KMS-11 (cell line): ENCODE measurements around the gene KLF16.

Experiments
- H2AFZ ChIP-seq: fragments of 200-600 bp; sonication (generic); 2 replicates; pipeline ENCODE4 v1.6.1; 2016; ENCODE audit warnings: antibody characterized with exemption, mixed run types, low read depth
- H3K27ac ChIP-seq: fragments of 200-600 bp; sonication (generic); 2 replicates; pipeline ENCODE4 v1.6.1; 2016; ENCODE audit warnings: mild to moderate bottlenecking, mixed run types
- H3K27me3 ChIP-seq: fragments of 200-600 bp; sonication (generic); 2 replicates; pipeline ENCODE4 v1.6.1; 2017; ENCODE audit warnings: mild to moderate bottlenecking, low read depth, mixed run types, moderate library complexity; ENCODE audit not compliant: insufficient read depth
- H3K36me3 ChIP-seq: fragments of 200-600 bp; sonication (generic); 2 replicates; pipeline ENCODE4 v1.6.1; 2017; ENCODE audit warnings: mild to moderate bottlenecking, mixed run types; ENCODE audit not compliant: insufficient read depth
- H3K4me1 ChIP-seq: fragments of 200-600 bp; sonication (generic); 2 replicates; pipeline ENCODE4 v1.6.1; 2016; ENCODE audit warnings: mild to moderate bottlenecking, low read depth, mixed run types; ENCODE audit not compliant: poor library complexity, severe bottlenecking
- H3K4me2 ChIP-seq: fragments of 200-600 bp; sonication (generic); 2 replicates; pipeline ENCODE4 v1.7.0; 2016; ENCODE audit warnings: mild to moderate bottlenecking, mixed run types
- H3K4me3 ChIP-seq: fragments of 200-600 bp; sonication (generic); IDR thresholded peaks from 2 replicates; pipeline ENCODE4 v1.6.1; 2017; ENCODE audit warnings: low read depth, low read length, mixed read lengths; ENCODE audit not compliant: insufficient read depth
- H3K79me2 ChIP-seq: fragments of 200-600 bp; sonication (generic); 2 replicates; pipeline ENCODE4 v1.6.1; 2016; ENCODE audit warnings: low read depth, mixed run types; ENCODE audit not compliant: insufficient read depth
- H3K9ac ChIP-seq: fragments of 200-600 bp; sonication (generic); 2 replicates; pipeline ENCODE4 v1.6.1; 2016; ENCODE audit warnings: mild to moderate bottlenecking, mixed run types
- H4K20me1 ChIP-seq: fragments of 200-600 bp; sonication (generic); 2 replicates; pipeline ENCODE4 v1.6.1; 2016; ENCODE audit warnings: mild to moderate bottlenecking, mixed run types; ENCODE audit not compliant: insufficient read depth
- TF ChIP-seq, protein P1 (sequence below): fragments of 200-600 bp; sonication (generic); conservative IDR thresholded peaks from 2 replicates; pipeline ENCODE4 v1.6.1; 2017; ENCODE audit warnings: low read depth, mild to moderate bottlenecking, antibody characterized with exemption, low read length, moderate library complexity, mixed read lengths

The KLF16 gene

DNA sequence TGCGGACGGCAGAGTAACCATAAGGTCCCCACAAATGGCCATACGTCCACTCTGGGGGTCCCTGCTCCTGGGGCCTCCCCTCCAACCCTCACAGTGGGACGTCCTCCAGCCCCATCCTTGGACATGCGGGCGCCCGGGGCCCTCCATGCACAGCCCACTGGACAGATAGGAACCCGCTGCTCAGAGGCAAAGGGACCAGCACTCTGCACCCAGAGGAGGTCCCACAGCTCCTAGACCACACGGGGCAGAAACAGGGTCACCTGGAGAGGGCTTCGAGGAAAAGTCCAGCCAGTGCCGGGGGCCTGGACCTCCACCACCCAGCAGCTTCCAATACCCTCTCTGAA lies 26.2 kb downstream of the KLF16 start:
- H3K27me3 ChIP-seq: no peaks in the 10 kb centered on the region
- TF ChIP-seq, protein P1, sequence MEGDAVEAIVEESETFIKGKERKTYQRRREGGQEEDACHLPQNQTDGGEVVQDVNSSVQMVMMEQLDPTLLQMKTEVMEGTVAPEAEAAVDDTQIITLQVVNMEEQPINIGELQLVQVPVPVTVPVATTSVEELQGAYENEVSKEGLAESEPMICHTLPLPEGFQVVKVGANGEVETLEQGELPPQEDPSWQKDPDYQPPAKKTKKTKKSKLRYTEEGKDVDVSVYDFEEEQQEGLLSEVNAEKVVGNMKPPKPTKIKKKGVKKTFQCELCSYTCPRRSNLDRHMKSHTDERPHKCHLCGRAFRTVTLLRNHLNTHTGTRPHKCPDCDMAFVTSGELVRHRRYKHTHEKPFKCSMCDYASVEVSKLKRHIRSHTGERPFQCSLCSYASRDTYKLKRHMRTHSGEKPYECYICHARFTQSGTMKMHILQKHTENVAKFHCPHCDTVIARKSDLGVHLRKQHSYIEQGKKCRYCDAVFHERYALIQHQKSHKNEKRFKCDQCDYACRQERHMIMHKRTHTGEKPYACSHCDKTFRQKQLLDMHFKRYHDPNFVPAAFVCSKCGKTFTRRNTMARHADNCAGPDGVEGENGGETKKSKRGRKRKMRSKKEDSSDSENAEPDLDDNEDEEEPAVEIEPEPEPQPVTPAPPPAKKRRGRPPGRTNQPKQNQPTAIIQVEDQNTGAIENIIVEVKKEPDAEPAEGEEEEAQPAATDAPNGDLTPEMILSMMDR: no peak
- peaks cover 44% of the 10 kb centered on the region; the same call in 1 of the 2 replicates for H3K79me2 ChIP-seq
- H4K20me1 ChIP-seq: peaks cover 4% of the 10 kb centered on the region; the same call in 1 of the 2 replicates
- H2AFZ ChIP-seq: no peak overlapping the region
- H3K36me3 ChIP-seq: no peaks in the 10 kb centered on the region
- H3K4me3 ChIP-seq: no peak overlapping the region
- no peak overlapping the region for H3K27ac ChIP-seq
- no peaks in the 10 kb centered on the region for H3K4me1 ChIP-seq
- H3K9ac ChIP-seq: no peak overlapping the region
- no peak overlapping the region for H3K4me2 ChIP-seq

DNA sequence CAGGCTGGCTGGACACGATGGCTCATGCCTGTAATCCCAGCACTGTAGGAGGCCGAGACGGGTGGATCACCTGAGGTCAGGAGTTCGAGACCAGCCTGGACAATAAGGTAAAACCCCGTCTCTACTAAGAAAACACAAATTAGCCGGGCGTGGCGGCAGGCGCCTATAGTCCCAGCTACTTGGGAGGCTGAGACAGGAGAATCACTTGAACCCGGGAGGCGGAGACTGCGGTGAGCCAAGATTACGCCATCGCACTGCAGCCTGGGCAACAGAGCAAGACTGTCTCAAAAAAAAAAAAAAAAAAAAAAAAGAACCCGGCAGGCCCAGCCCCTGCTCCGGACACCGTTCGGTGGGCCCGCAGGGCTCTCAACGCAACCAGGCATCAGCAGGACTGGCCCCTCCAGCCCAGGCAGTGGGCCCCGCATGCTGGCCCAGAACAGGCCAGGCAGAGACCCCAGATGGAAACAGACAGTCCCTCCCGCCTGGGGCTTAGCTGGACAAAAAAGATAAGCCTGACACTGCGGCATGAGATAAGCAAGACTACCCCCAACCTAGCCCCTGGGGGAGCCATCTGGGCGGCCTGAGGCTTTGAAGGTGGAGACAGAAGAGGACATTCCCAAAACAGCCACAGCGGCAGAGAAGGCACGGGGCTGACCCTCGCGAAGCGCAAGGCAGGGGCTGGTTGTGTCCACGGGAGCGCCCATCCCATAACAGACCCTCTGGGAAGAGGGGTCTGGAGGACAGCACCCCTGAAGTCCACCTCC lies 26.7 kb downstream of the KLF16 start:
- TF ChIP-seq, protein P1: no peak
- Histone ChIP-seq H3K79me2 (peaks cover 38% of the 10 kb centered on the region; the same call in 1 of the 2 replicates), H3K4me2 (no peak overlapping the region), H2AFZ (no peak overlapping the region), H3K36me3 (no peaks in the 10 kb centered on the region), H3K27ac (no peak overlapping the region), H3K27me3 (no peaks in the 10 kb centered on the region), H3K4me3 (no peak overlapping the region), H3K9ac (no peak overlapping the region), H3K4me1 (no peaks in the 10 kb centered on the region), H4K20me1 (peaks cover 4% of the 10 kb centered on the region; the same call in 1 of the 2 replicates)

DNA sequence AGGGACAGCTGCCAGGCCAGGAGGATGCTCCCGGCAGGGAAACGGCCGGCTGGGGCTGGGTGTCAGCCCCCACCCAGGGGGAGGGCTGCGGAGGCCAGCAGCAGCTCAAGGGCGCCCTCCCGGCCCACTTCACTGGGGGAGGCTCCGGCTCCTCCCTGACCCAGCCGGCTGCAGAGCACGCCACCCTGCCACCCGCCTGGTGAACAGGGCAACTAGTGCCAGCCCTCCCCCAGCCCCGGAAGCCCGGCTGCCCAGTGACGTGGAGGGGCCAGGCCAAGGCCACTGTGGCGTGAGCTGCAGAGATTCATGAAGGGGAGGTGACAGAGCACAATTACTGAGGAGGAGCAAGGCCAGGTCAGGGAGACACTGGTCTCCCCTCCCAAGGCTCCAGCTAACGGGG lies 29.8 kb downstream of the KLF16 start:
- Histone ChIP-seq H3K4me2 (no peak overlapping the region), H3K4me1 (no peaks in the 10 kb centered on the region), H3K79me2 (peaks cover 27% of the 10 kb centered on the region; the same call in 1 of the 2 replicates), H4K20me1 (no peaks in the 10 kb centered on the region), H2AFZ (no peak overlapping the region), H3K36me3 (no peaks in the 10 kb centered on the region), H3K27me3 (no peaks in the 10 kb centered on the region), H3K9ac (no peak overlapping the region), H3K4me3 (no peak overlapping the region), H3K27ac (no peak overlapping the region)
- TF ChIP-seq, protein P1: no peak

DNA sequence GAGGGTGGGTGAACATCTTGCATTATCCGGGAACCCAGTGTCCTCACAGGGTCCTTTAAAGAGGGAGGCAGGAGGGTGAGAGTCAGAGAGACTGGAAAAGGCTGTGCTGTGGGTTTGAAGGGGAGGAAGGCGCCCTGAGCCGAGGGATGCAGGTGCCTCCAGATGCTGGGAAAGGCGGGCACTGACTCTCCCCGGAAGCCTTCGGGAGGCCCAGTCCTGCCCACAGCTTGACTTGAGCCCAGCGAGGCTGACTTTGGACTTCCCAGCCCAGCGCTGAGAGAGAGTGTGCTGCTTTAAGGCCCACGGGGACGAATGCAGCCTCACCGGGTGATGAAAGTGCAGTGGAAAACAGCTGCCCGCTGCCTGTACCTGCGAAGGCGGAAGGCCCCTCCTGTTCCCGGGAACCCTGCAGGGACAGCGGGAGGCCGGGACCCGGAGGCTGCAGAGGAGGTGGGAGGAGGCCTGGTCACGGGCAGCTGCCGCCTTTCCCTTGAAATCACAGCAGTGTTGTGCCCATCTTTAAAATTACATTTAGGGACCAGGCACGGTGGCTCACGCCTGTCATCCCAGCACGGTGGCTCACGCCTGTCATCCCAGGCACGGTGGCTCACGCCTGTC lies 31.2 kb downstream of the KLF16 start:
- H4K20me1 ChIP-seq: no peaks in the 10 kb centered on the region
- no peaks in the 10 kb centered on the region for H3K36me3 ChIP-seq
- no peak overlapping the region for H3K27ac ChIP-seq
- no peaks in the 10 kb centered on the region for H3K4me1 ChIP-seq
- no peak overlapping the region for H3K4me3 ChIP-seq
- H3K9ac ChIP-seq: no peak overlapping the region
- H2AFZ ChIP-seq: no peak overlapping the region
- H3K27me3 ChIP-seq: no peaks in the 10 kb centered on the region
- no peak overlapping the region for H3K4me2 ChIP-seq
- peaks cover 14% of the 10 kb centered on the region; the same call in 1 of the 2 replicates for H3K79me2 ChIP-seq
- TF ChIP-seq, protein P1: no peak
